Right lobe of liver (tissue), 4 donors: Measurements from ENCODE around the gene ATM.

ENCODE experiments used
- POLR2A ChIP-seq: fragments of 450-650 bp; IDR thresholded peaks from one replicate; pipeline ENCODE4 v1.6.1; 2017; ENCODE audit warnings: antibody characterized with exemption, mild to moderate bottlenecking
- TF ChIP-seq, protein P1 (sequence below), 4 donors: fragments of 200-600 bp in 3 of 4; fragments of 450-650 bp in 1 of 4; IDR thresholded peaks; one replicate each; pipeline versions ENCODE4 v1.5.1 to v1.8.0; 2016 to 2022; ENCODE audit warnings: antibody characterized with exemption in 4 of 4, mild to moderate bottlenecking in 2 of 4
- donor health status: DM: no; HTN: no; CAD: no.
- donor health status: DM: no; HTN: no; CAD: no.
- donor health status: DM: no; HTN: yes; CAD: no.

GRCh38 chr11:108239076-108239475 is 16.2 kb downstream of the ATM start:
- TF ChIP-seq, protein P1, sequence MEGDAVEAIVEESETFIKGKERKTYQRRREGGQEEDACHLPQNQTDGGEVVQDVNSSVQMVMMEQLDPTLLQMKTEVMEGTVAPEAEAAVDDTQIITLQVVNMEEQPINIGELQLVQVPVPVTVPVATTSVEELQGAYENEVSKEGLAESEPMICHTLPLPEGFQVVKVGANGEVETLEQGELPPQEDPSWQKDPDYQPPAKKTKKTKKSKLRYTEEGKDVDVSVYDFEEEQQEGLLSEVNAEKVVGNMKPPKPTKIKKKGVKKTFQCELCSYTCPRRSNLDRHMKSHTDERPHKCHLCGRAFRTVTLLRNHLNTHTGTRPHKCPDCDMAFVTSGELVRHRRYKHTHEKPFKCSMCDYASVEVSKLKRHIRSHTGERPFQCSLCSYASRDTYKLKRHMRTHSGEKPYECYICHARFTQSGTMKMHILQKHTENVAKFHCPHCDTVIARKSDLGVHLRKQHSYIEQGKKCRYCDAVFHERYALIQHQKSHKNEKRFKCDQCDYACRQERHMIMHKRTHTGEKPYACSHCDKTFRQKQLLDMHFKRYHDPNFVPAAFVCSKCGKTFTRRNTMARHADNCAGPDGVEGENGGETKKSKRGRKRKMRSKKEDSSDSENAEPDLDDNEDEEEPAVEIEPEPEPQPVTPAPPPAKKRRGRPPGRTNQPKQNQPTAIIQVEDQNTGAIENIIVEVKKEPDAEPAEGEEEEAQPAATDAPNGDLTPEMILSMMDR (IDR thresholded peaks at IDR 0.05): no peak
- no peak for TF ChIP-seq POLR2A
